HG02610 (cell line): ENCODE data around the gene ZNF502.
"Not testable (repeated sequence)": the region's sequence is repeated elsewhere in the genome, so short reads cannot be mapped to it uniquely, and the experiment has no call there.

Experiments used
- ATAC-seq: cut with Tn5 transposase; IDR thresholded peaks from one replicate; pipeline ENCODE4 v1.9.1; 2021; ENCODE audit warnings: mild to moderate bottlenecking, moderate library complexity; ENCODE audit not compliant: unreplicated experiment

ZNF502 gene

GRCh38 chr3:44712455-44713075 is at the start of gene ZNF502:
TSS of gene ZNF502 (plus strand) at chr3:44712660. CDS start at chr3:44720262, 7,602 bp downstream.
- ATAC-seq, result no peak

- ATAC-seq, result no peak
Measured at GRCh38 chr3:44665173-44665572, 47.3 kb upstream of the ZNF502 start.

GRCh38 chr3:44666346-44666745 is 46.1 kb upstream of the ZNF502 start:
- ATAC-seq, result no peak

GRCh38 chr3:44669760-44670159 is 42.7 kb upstream of the ZNF502 start:
- no peak for ATAC-seq

GRCh38 chr3:44673466-44673865 is 39.0 kb upstream of the ZNF502 start:
- not testable (repeated sequence) for ATAC-seq

GRCh38 chr3:44674211-44674610 is 38.2 kb upstream of the ZNF502 start:
- no peak for ATAC-seq

GRCh38 chr3:44678480-44679116 is 33.9 kb upstream of the ZNF502 start:
- ATAC-seq, result no peak

GRCh38 chr3:44680921-44681455 is 31.5 kb upstream of the ZNF502 start:
- no peak for ATAC-seq

GRCh38 chr3:44682182-44682896 is 30.1 kb upstream of the ZNF502 start:
- ATAC-seq, result no peak

- ATAC-seq, result peak; percentile 79
Measured at GRCh38 chr3:44685128-44685800, 27.2 kb upstream of the ZNF502 start.

GRCh38 chr3:44687898-44688297 is 24.6 kb upstream of the ZNF502 start:
- ATAC-seq, result no peak

GRCh38 chr3:44721231-44722102 is 9.0 kb downstream of the ZNF502 start:
- no peak for ATAC-seq

GRCh38 chr3:44722103-44722401 is 9.6 kb downstream of the ZNF502 start:
- no peak for ATAC-seq

- peak; percentile 88 for ATAC-seq
Measured at GRCh38 chr3:44729384-44729910, 17.0 kb downstream of the ZNF502 start, which contains the start of gene ZNF501. TSS of gene ZNF501 (plus strand) at chr3:44729635. CDS start at chr3:44734422, 4,787 bp downstream.

GRCh38 chr3:44734646-44735168 is 22.2 kb downstream of the ZNF502 start:
- no peak for ATAC-seq

GRCh38 chr3:44761101-44761423 is 48.6 kb downstream of the ZNF502 start:
- ATAC-seq, result no peak

- ATAC-seq, result peak; percentile 91
Measured at GRCh38 chr3:44761424-44762169, 49.1 kb downstream of the ZNF502 start, which contains the start of the genes KIAA1143 and KIF15. TSS of gene KIAA1143 (minus strand) at chr3:44761619. CDS start at chr3:44761602, 17 bp downstream. TSS of gene KIF15 (plus strand) at chr3:44761794. CDS start at chr3:44761866, 72 bp downstream.

GRCh38 chr3:44762170-44762677 is 49.8 kb downstream of the ZNF502 start:
- no peak for ATAC-seq

GRCh38 chr3:44762690-44763089 is 50.2 kb downstream of the ZNF502 start:
- ATAC-seq, result no peak
